AG20443 (cell line): ENCODE measurements around the gene TXNIP.
A peak's percentile ranks its signal among the peaks of the same experiment; 100 is the strongest.
"Not testable (repeated sequence)": the region's sequence is repeated elsewhere in the genome, so short reads cannot be mapped to it uniquely, and the experiment has no call there.

Experiments used
- DNase-seq: peaks from one replicate; pipeline ENCODE4 v3.0.0; 2012; ENCODE audit warnings: low spot score, mixed read lengths

The TXNIP gene, protein sequence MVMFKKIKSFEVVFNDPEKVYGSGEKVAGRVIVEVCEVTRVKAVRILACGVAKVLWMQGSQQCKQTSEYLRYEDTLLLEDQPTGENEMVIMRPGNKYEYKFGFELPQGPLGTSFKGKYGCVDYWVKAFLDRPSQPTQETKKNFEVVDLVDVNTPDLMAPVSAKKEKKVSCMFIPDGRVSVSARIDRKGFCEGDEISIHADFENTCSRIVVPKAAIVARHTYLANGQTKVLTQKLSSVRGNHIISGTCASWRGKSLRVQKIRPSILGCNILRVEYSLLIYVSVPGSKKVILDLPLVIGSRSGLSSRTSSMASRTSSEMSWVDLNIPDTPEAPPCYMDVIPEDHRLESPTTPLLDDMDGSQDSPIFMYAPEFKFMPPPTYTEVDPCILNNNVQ

DNA sequence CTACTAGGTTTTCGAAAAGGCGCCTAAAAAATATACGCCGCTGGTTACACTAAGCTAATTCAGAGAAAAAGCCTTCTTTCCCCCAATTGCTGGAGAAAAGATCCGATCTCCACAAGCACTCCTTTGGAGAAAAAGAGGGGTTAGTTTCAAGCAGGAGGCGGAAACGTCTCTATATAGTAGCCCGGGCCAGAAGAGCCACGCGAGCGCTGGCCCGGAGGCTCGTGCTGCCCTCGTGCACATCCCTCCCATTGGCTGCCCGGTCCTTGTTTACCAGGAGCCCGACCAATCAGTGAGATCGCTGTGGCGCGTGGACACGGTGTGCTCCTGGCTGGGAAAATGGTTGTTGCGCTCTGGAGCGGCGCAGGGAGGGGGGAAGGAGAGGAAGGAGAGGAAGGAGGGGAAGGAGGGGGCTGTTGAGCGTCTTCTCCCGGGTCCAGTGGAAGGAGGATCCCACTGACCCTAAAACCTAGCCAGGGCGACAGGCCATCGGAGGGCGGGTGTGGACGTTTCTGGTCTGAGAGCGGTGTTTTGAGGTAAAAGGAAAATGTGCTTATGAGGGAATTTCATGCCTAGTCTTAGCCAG lies at the start of gene TXNIP:
TSS of gene TXNIP (minus strand) at position 147 of the 583 bp plus-strand sequence. CDS start 313 bp downstream, outside the sequence.
- peak; percentile 99 for DNase-seq

DNA sequence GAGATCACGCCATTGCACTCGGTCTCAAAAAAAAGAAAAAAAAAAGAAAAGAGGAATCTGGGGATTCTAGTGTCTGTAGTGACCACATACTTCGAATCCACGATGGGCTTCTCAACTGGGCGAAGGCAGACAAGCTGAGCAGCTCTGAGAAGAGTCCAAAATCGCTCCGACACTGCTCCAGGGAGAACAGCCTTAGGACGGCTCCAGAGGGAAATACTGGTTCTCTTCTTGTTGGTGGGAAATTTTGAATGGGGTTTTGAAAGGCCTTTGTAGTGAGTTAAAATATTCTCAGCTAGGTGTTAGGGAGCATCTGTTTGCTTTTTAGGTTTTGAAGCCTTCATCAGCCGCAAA lies 43.4 kb upstream of the TXNIP start:
- no peak for DNase-seq

DNA sequence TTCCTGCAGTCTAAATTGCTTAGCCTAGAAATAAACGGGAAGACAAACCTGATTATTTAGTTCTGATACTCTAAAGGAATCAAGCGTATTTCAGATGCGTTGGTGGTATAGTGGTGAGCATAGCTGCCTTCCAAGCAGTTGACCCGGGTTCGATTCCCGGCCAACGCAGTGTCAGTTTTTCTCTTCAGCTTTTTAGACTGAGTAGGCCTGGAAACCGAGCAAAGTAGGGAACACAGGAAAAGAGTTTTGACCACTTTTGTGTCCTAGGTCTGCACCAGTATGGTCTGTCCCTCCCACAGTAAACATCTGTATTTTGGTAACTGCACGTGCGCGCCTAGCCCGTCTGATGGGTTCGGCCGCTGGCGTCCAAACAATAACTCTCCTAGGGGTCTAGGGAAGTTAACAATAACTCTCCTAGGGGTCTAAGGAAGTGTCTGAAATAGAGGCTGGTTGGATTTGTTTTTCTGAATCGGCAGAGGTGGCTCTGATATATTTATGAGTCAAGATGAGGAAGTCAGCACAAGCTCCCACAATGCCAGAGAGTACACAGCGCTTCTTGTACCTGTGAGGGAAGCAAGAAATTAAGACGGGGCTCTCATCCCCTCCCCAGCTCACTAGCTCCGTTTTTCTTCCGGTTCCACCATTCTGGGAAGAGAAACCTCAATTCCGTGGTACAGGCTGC lies 40.7 kb upstream of the TXNIP start:
- peak; percentile 51 for DNase-seq

DNA sequence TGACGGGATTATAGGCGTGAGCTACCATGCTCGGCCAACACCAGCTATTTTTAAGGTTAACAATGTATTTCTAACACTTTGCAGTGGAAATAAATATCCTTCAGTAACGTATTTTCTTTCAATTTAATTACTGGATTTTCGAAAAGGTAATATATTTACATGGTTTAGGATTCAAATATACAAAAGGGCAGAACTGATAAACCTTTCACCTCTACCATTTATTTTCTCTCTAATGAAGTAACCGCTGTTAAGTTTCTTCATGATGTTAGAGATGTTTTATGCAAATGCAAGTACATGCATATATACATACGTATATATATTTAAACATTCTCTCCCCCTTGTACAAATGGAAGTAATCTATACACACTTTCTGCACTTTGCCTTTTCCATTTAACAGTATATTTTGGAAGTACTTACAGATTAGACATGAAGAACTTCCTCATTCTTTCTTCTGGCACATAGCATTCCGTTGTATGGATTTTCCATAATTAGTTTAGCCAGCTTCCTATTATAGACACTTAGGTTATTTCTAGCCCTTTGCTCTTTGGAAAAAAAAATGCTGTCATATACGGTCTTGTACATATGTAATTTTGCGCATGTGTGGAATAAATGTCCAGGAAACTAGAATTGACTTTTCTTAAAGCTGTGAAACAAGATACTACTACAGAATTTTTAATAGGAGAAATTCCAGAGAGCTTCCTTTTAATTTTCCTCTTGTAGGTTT lies 40.0 kb upstream of the TXNIP start:
- DNase-seq, result no peak

DNA sequence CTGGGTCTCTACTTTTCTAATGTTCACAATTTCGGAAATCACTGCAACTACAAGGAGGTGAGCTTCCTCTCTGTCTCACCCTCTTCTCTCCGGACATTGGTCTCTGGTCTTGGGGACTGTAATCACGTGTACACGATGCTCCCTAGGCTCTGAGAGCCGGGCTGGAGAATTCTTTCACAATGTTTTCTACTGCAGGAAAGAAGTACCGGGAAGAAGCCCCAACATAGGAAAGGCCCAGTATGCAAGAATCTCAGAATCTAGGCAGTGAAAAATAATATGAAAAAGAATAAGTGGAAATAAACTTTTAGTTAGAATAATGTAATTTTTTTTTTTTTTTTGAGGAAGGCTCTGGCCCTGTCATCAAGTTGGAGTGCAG lies 38.7 kb upstream of the TXNIP start:
- no peak for DNase-seq

DNA sequence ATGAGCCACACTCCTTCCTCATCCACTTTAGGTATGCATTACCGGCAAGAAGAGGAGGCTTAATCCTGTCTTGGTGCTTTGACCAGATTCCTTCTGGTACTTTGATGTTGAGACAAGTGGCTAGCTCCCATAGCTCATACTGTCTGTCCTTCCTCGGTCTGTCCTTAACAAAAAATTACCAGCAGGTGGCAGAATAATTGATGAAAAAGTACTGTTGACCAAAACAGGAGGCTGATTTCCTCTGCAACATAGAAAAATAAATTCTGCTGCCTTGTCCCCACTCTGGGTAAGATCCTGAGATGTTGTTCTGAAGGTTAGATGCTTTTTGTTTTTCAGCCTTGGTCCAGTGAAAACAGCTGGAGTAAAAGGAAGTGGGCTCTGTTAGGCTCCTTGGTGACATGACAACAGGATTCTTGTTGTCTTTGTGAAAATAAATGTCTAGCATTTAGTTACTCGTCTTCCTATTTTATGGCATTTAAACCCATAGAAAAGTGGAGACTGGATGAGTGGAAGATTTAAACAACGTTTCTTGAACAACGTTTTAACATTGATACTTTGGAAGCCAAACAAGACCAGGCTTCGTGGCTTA lies 36.3 kb upstream of the TXNIP start:
- peak; percentile 41 for DNase-seq

DNA sequence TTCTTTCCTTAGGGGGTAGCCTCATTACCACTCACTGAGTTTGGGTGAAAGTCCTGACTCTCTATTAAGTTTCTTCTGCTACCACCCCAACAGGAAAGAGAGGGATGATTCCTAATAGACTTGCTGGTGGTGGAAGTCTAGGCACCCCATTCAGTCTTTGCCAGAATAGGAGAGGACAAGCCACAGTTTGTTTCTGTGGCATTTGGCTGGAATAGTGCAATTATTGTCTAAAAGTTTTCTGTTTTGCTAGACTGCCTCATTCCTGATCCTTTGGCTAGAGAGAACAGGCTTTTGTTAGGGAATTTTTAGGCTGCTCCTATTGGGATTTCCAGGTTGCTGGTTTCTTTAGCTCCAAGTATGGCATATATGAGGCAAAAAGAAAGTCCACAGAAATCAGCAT lies 35.1 kb upstream of the TXNIP start:
- no peak for DNase-seq

DNA sequence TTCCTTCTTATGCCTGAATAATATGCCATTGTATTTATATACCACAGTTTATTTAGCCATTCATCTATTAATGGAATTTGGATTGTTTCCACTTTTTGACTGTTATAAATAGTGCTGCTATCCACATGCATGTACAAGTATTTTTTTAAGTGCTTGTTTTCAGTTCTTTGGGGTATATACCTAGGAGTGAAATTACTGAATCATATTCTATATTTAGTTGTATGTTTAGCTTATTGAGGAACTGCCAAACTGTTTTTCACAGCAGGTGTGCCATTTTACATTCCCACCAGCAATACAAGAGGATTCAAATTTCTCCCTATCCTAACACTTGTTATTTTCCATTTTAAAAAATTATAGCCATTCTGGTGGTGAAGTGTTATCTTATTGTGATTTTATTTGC lies 32.7 kb upstream of the TXNIP start:
- DNase-seq, result no peak

DNA sequence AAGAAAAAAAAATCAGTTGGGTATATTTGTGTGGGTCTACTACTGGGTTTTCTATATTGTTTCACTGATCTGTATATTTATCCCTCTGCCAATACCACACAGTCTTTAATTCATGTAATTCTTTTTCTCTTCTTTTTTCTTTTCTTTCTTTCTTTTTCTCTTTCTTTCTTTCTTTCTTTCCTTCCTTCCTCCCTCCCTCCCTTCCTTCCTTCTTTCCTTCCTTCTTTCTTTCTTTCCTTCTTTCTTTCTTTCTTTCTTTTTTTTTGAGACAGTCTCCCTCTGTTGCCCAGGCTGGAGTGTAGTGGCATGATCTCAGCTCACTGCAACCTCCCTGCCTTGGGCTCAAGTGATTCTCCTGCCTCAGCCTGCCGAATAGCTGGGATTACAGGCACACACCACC lies 30.3 kb upstream of the TXNIP start:
- not testable (repeated sequence) for DNase-seq

DNA sequence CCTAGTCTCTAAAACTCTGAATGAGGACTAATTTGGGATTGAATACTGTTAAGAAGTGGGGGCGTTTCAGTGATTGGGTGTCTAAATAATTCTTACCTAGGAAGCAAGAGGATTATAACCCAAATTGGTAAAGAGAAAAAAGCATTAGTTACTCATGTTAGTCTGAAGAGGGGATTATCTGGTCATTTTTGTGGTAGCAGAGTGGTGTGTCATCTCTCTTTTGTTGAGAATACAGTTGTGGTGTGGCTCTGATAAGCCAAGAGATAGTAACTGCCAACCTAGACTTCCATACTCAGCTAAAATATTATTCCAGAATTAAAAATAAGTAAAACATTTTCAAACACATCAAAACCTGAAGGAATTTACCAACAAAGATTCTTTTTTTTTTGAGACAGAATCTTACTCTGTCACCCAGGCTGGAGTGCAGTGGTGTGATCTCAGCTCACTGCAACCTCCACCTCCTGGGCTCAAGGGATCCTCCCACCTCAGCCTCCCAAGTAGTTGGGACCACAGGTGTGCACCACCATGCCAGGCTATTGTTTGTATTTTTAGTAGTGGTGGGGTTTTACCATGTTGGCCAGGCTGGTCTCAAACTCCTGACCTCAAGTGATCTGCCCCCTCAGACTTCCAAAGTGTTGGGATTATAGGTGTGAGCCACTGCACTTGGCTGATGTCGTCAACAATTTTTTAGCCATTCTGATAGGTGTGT lies 29.6 kb upstream of the TXNIP start:
- DNase-seq, result not testable (repeated sequence)

DNA sequence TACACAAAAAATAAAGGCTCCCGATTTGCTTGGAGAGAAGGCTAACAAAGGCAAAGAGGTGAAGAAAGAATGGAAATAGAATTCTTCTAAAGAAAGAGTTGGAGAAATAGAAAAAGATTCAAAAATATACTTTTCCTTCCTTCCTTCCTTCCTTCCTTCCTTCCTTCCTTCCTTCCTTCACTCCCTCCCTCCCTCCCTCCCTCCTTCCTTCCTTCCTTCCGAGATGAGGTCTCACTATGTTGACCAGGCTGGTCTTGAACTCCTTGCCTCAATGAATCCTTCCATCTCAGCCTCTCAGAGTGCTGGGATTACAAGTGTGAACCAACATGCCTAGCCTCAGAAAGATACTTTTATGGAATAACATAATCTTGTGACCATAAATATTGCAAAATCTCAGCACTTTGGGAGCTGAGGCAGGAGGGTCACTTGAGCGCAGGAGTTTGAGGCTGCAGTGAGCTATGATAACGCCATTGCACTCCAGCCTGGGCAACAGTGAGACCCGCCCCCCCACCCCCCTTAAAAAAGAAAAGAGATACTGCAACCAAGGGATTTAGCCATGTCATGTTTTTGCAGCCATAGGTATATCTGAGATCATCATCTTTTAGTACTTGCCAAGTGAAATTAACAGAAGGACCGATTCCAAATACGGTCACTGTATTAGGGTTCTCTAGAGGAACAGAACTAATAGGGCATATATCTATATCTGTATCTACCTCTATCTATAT lies 26.2 kb upstream of the TXNIP start:
- DNase-seq, result no peak

DNA sequence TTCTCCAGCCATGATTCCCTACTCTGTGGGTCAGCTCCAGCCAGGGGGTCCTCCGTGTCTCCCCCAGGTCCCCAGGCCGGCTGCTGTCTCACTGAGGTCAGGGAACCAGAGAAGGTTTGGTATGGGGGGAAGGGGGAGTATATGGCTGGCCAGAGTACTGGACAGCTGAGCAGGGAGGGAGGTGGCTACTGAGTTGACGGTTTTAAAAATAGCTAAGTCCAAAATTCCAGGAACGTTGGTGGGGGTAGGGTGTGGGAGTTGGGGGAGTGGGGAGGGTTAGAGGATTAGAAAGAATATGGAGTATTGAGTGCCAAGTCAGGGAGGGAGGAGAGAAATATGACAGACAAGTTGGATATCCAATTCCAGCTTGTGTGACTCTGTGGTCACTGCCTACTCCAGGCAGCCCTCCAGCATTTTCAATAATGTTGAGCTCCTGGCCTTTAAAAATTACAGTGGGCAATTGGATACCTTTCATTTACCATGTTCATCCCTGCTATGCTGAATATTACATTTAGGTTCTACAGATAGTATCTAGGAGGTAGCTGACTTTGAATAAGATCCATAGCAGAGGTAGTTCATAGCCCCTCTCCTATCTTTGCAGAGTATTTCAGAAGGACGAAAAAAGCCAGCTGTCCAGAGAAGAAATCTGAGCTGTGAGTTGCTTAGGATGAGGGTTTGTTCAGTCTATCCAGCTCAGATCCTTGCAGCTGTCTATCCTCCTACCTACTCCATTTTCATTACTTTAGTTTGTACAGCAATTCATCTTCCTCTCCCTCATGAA lies 25.4 kb upstream of the TXNIP start, which contains the start of gene HJV:
TSS of gene HJV (minus strand) at position 114 of the 781 bp plus-strand sequence. CDS start 1,504 bp downstream, outside the sequence.
- no peak for DNase-seq

DNA sequence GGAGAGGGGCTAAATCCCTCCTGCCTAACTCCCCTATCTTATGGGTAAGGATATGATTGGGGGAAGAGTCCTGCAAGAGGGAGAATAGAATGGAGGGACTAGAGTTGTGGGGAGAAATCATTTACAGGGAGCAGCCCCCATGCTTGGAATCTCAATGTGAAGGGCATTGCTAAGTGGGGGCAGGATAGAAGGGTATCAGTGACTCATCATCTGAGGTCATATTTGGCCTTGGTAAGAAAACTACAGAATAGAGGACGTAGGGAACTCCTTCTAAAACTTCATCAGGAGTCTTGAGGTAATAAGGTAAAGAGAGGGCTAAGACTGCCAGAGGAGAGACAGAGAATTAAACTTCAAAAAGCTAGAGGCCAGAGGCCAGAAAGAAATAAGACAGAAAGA lies 24.7 kb upstream of the TXNIP start:
- DNase-seq, result no peak

DNA sequence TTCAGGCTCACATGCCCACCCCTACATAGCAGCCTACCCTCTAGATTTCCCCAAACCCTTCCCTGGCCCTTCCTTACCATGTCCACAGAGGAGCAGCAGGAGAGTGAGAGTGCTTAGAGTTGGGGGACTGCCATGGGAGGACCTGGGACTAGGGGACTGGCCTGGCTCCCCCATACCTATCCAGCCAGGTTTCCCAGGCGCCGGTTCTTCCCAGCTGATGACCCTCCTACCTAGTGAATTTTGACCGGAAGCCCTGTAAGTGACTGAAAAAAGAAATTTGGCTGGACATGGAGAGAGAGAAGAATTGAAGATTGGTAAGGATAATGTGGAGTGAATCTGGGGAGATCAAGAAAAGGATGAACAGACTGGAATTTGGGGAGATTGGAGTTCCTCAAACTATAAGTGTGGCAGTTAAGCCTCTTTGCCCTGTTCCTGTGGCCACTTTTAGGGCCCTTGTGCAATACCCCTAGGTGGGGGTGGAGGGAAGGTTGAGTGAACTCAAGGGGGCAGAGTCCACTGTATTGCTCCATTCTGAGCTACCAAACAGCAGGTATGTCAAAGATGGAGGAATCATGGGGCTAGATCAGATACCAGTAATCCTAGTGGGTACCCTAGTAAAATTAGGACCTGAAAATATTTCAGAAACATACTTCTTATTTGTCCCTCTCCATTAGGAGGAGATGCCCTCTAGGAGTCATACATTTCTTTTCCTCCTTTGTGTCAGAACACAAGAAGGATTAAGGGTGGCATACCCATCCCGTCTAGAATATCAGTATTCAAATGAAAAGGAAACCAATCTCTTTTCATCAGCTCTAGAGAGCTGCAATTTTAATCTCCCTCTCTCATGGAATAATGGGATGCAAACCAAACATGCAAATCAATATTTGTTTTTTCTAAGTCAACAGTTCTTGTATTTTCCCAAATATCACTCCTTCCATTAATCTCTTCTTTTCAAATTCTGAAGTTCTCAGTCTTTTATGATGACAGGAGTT lies 24.0 kb upstream of the TXNIP start:
- DNase-seq, result no peak

DNA sequence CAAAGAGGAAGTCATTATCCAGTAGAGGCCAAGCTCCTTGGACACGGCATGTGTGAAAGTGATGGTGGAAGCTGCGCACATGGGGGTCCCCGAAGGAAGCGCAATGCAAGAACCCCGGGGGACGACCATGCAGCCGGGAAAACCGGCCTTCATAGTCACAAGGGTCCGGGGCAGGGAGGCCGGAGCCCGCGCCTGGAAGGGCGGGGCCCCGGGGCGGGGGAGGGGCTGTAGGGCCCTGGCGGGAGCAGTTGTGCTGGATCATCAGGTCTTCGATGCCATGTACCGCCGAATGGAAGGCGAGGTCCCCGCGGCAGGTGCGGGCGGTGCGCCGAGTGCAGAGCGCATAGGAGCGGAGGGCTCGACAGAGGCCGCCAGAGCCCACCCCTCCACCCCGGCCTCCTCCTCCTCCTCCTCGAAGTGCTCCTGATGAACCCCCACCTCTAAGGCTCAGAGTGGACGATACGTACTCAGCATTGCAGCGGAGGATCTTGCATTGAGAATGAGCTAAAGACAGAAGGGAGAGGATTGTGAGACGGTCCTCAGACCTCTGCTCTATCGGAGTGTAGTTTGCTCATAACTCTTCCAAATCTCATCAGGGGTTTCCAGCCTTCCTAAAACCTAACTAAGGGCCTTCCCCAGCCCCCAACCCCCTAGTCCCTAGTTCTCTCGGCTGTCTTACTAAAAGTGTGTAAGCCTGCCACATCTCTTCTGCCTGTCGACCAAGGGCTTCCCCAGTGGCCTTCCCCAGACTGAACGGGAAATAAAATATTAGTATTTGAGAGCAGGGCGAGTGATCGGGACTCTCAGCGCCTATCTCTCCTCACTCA lies 23.1 kb upstream of the TXNIP start:
- no peak for DNase-seq

DNA sequence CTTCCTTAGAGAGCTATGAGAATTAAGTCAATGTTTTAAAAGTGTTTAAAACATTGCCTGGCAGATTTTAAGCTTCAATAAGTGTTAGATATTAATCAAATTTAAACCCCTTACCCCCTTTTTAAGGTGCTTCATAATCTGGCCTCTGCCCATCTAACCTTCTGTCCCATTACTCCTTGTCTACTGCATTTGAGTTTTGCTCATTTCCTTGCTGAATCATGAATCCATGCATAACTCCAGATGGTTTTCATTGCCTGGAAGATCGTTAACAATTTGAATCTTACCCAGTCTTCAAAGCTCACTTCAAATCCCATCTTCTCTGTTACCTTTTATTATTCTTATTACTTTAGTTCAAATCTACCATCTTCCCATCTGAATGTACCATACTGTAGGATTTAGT lies 20.5 kb upstream of the TXNIP start:
- peak; percentile 38 for DNase-seq

DNA sequence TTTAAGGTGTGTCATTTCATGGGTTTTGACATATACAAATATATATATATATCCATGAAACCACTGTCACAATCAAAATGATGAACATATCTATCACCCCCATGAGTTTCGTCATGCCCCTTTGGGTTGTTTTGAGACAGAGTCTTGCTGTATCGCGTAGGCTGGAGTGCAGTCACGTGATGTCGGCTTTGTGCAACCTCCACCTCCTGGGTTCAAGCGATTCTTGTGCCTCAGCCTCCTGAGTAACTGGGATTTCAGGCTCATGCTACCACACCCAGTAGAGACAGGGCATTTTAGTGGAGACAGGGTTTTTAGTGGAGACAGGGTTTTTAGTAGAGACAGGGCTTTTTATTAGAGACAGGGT lies 17.2 kb upstream of the TXNIP start:
- DNase-seq, result no peak
